Fibroblast of villous mesenchyme (primary cell): ENCODE measurements around the gene MAP3K14. TPM values are rescaled to one million over a fixed set of nuclear protein-coding genes. Genes with fewer than 3 reads are reported as not detected.

Experiments used
- DNase-seq: peaks from one replicate; pipeline ENCODE4 v3.0.0-alpha.2; 2010; ENCODE audit warnings: low read depth
- H3K4me3 ChIP-seq: 2 replicates; pipeline ENCODE4 v1.5.1; 2011; ENCODE audit warnings: low read depth, mild to moderate bottlenecking, low read length
- total RNA-seq: library from RNA; depleted of rRNA; stranded (reverse); fragments of >200 nt; gene quantifications from 2 replicates; pipeline ENCODE4 v1.2.3, GENCODE V29; 2012
- TF ChIP-seq, protein P1 (sequence below): IDR thresholded peaks from 2 replicates; pipeline ENCODE4 v1.5.1; 2012; ENCODE audit warnings: low read depth, mild to moderate bottlenecking, low read length; ENCODE audit not compliant: insufficient read depth

MAP3K14 gene
- total RNA-seq, 1 donor = 1.7 TPM

DNA sequence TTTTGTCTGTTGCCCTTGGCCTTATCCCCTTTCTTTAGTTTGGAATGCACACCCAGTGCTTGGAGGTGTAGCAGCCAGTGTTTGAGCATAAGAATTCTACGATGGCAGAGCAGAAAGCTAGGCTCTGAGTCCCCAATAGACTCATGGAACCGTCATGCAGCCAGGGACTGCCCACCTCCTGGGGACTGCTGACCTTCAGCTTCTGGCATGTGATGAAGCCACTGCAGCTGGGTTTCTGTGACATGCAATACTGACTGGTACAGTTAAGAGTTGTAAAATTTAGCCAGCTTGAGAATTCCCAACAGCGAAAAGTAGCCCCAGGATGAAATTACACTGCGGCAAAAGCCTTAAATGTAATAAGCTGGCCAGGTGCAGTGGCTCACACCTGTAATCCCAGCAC is 9.0 kb upstream of the MAP3K14 start:
- no peak for DNase-seq
- TF ChIP-seq, protein P1, sequence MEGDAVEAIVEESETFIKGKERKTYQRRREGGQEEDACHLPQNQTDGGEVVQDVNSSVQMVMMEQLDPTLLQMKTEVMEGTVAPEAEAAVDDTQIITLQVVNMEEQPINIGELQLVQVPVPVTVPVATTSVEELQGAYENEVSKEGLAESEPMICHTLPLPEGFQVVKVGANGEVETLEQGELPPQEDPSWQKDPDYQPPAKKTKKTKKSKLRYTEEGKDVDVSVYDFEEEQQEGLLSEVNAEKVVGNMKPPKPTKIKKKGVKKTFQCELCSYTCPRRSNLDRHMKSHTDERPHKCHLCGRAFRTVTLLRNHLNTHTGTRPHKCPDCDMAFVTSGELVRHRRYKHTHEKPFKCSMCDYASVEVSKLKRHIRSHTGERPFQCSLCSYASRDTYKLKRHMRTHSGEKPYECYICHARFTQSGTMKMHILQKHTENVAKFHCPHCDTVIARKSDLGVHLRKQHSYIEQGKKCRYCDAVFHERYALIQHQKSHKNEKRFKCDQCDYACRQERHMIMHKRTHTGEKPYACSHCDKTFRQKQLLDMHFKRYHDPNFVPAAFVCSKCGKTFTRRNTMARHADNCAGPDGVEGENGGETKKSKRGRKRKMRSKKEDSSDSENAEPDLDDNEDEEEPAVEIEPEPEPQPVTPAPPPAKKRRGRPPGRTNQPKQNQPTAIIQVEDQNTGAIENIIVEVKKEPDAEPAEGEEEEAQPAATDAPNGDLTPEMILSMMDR = no peak
- H3K4me3 ChIP-seq = no peak overlapping the region

DNA sequence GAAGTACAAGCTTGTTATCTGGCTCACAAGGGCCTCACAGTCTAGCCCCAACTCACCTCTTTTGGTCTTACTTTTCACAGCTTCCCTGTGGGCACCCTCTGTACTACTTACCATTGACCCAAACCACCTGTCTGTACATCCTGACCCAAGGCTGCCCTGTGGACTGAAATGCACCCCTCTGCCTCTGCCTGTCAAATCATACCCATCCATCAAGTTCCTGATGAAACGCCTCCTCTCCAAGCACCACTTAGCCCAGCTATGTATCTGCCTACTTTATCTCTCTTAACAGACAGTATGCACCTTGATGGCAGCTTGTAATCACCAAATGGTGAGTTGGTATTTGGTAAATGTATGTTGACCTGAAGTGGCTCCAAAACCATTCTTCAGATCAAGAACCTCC is 7.5 kb upstream of the MAP3K14 start:
- no peak overlapping the region for H3K4me3 ChIP-seq
- DNase-seq = no peak
- TF ChIP-seq, protein P1 = no peak

DNA sequence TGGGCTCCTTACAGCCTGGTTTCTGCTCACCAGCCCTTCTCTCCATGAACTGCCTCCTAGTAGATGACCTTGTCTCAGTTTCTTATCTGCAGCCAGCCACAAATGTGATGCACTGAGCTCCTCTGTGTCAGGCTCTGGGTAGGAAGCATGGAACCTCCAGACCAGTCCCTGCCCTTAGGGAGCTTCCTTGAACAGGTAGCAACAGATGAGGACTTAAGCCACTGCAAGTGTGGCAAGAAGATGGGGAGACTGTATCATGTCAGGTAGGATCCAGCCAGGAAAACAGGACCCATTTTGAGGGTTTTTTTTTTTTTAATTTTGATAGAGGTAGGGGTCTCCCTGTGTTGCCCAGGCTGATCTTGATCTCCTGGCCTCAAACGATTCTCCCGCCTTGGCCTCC is 5.3 kb upstream of the MAP3K14 start:
- no peak overlapping the region for H3K4me3 ChIP-seq
- no peak for DNase-seq
- TF ChIP-seq, protein P1 = no peak

DNA sequence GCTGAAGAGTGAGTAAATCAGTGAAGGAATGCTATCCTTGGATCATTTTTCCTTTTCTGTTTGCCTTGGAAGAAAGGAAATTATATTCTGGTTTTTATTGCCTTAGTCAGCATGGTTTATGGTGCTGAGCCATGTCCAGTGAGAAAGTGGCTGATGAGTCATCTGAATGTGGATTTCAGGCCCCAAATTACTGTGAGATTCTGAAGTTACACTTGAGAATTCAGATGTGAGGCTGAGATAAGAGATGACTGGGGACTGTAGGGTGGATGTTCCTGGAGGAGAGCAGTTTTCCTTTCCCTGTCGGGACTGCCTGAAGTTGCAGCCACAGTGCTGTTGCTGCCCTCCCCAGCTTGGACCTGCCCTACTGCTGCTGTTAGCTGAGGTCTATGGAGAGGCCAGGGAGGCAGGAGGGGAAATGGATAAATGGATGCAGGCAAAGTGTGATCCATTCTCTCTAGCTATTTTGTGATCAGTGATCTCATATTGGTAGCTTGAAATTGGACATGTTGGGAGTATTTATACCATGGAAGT is 4.2 kb upstream of the MAP3K14 start:
- peak; percentile 98 for DNase-seq
- no peak overlapping the region for H3K4me3 ChIP-seq
- TF ChIP-seq, protein P1 = peak; percentile 10

DNA sequence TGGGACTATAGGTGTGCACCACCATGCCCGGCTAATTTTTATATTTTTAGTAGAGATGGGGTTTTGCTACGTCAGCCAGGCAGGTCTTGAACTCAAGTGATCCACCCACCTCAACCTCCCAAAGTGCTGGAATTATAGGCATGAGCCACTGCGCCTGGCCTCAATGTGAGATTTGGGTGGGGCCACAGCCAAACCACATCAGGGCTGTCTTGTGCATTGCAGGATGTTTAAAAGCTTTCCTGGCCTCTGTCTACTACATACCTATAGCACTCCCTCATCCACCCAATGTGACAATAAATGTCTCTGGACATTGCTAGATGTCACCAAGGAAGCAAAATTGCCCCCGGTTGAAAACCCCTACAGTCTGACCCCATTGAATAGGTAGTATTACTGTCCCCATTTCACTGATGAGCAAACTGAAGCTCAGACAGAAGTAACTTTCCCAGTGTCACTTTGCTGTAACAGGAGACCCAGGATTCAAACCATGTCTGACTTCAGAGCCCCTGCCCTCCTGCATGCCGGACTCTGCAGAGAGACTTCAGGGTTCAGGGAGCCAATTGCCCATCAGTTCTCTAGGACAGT is 3.6 kb upstream of the MAP3K14 start:
- TF ChIP-seq, protein P1 = no peak
- no peak overlapping the region for H3K4me3 ChIP-seq

DNA sequence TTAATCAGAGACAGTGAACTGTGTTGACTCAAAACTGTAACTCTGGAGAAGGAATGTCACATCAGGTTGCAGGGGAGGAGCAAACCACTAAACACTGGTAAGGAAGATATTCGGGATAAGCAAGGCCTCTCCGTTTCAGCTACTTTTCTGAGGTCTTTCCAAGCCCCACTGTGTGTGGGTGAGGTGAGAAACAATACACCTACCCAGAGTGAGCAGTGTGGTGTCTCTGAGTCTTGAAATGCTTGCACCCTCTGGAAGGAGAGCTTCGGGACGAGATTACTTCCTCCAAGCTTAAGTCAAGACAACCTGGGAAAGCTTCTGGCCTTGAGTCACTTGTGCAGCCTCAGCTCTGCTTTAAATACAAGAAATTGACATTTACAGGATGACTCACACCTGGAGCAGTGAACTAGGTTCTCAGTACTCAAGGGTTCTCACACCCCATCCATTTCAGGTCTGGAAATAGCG is 2.5 kb upstream of the MAP3K14 start:
- peak; percentile 89 for DNase-seq
- H3K4me3 ChIP-seq = no peak overlapping the region
- TF ChIP-seq, protein P1 = no peak

More for the DNA sequence above, 3.6 kb upstream of the MAP3K14 start:
- DNase-seq = peak; percentile 65
